ENCODE data around the gene FSTL1.
A peak's percentile ranks its signal among the peaks of the same experiment; 100 is the strongest.

FSTL1 gene

GRCh38 chr3:120348991-120349854 lies 101.6 kb downstream of the FSTL1 start, which contains the start of gene LRRC58:
LRRC58 (minus strand) TSS chr3:120349354; CDS start chr3:120349243, 111 bp downstream.
- DNase-seq: peak; percentile 87 to 89

DNA sequence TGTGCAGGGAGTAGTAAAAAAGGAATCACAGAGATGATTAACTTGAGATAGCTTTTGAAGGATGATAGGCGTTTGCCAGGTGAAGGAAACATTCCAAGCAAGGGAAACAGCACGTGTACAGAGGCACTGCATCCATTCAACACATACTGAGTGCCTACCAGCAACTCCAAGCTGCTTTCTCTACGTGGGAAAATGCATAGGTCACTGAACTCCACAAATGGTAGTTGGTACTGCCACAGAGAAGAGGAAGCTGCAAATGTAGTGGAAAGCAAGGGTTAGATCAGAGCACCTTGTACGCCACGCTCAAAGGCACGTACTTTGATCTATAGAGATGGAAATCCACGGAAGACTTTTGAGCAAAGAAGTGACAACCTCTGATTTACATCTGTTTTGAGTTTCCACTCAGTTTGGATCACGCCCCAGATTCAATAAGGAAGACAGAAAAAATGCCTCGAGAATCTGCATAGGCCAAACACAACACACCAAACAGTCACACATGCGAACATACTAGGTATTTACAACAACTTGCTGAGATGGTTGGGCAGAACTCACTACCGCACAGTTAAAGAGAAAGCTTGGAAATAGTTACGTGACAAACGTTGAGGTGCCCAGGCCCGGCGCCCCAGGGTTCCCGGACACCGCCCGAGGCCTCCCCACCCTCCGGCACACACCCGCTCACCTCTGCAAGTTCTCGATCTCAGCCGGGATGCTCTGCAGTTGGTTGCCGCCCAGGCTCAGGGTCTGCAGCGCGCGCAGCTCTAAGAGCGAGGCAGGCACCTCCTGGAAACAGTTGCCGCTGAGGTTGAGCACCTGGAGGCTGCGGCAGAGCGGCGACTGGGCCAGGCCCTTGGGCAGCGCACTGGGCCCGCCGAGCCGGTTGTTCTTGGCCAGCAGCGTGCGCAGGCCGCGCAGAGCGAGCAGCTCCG lies 102.5 kb downstream of the FSTL1 start:
- peak; percentile 72 to 79 for DNase-seq

GRCh38 chr3:120344349-120344748 lies 106.4 kb downstream of the FSTL1 start:
- DNase-seq: no peak
